ENCODE data around the gene PKLR. TPM values are rescaled to one million over a fixed set of nuclear protein-coding genes. Genes with fewer than 3 reads are reported as not detected.

The PKLR gene
- total and polyA plus RNA-seq, 2 of the 8 experiments (the other 6 are each of a cell fraction or from before 2014, with no cell fraction given), result 2.3 to 7.5 TPM

GRCh38 chr1:155316922-155317321 is 15.7 kb upstream of the PKLR start (continued):
- TF ChIP-seq, protein P1, sequence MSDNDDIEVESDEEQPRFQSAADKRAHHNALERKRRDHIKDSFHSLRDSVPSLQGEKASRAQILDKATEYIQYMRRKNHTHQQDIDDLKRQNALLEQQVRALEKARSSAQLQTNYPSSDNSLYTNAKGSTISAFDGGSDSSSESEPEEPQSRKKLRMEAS (IDR thresholded peaks at IDR 0.05), result no peak
- TF ChIP-seq PHF8 (conservative IDR thresholded peaks at IDR 0.05; ENCODE audit: low read depth, low read length) (no peak), HDAC6 (IDR thresholded peaks at IDR 0.05; ENCODE audit: low read depth, low read length) (no peak), SUZ12 (IDR thresholded peaks at IDR 0.05; ENCODE audit: low read length) (no peak), BRCA1 (IDR thresholded peaks at IDR 0.05; ENCODE audit: low read depth, low read length) (no peak), RXRA (IDR thresholded peaks at IDR 0.05; ENCODE audit: insufficient read depth, low read depth, low read length) (no peak), RAD21 (IDR thresholded peaks at IDR 0.05 in 1 of 2, conservative IDR thresholded peaks at IDR 0.05 in 1 of 2; ENCODE audit: low read depth in 2 of 2, low read length in 2 of 2) (no peak)

All from H1 (cell line).